Tibial nerve (tissue), 4 donors: ENCODE data around the gene ZNF346. TPM values are rescaled to one million over a fixed set of nuclear protein-coding genes. Genes with fewer than 3 reads are reported as not detected.

Experiments
- DNase-seq, 2 donors: peaks; one replicate each; pipeline ENCODE4 v3.0.0-alpha.2; 2019; ENCODE audit warnings: low spot score in 2 of 2
- H3K27ac ChIP-seq, 4 donors: fragments of 200-600 bp; sonication (generic) in 3 of 4; one replicate each; pipeline ENCODE4 v1.5.1; 2017 to 2019; ENCODE audit warnings: mild to moderate bottlenecking in 1 of 4
- H3K27me3 ChIP-seq, 2 donors: fragments of 200-600 bp; sonication (generic) in 1 of 2; one replicate each; pipeline versions ENCODE4 v1.5.1 to v1.6.0; 2017 to 2019
- H3K36me3 ChIP-seq, 3 donors: fragments of 200-600 bp; sonication (generic); one replicate each; pipeline ENCODE4 v1.5.1; 2018 to 2019
- H3K4me1 ChIP-seq, 4 donors: fragments of 200-600 bp; sonication (generic) in 3 of 4; one replicate each; pipeline ENCODE4 v1.5.1; 2017 to 2019
- H3K4me3 ChIP-seq, 4 donors: fragments of 200-600 bp; sonication (generic) in 3 of 4; one replicate each; pipeline ENCODE4 v1.5.1; 2017 to 2019; ENCODE audit warnings: mild to moderate bottlenecking in 1 of 4, moderate library complexity in 1 of 4
- H3K9me3 ChIP-seq, 4 donors: fragments of 200-600 bp; sonication (generic) in 3 of 4; one replicate each; pipeline ENCODE4 v1.5.1; 2017 to 2019
- EP300 ChIP-seq, 2 donors: sonication (generic); formaldehyde crosslinking; IDR thresholded peaks; one replicate each; pipeline ENCODE4 v1.6.1; 2017; ENCODE audit warnings: antibody characterized with exemption in 2 of 2, mild to moderate bottlenecking in 1 of 2
- POLR2A ChIP-seq, 2 donors: fragments of 450-650 bp; IDR thresholded peaks; one replicate each; pipeline ENCODE4 v1.6.1; 2017; ENCODE audit warnings: antibody characterized with exemption in 2 of 2, mild to moderate bottlenecking in 2 of 2, moderate library complexity in 2 of 2
- WGBS, 2 donors: methylation state at CpG; one replicate each; pipeline ENCODE4 v1.1.5; 2018; 5-methylcytosine and 5-hydroxymethylcytosine counted together
- total RNA-seq, 4 donors: library from RNA; depleted of rRNA; stranded (reverse); fragments of >200 nt; gene quantifications; one replicate each; pipeline ENCODE4 v1.1.0, GENCODE V29; 2016
- TF ChIP-seq, protein P1 (sequence below), 5 experiments: fragments of 200-600 bp in 3 of 5; fragments of 450-650 bp in 2 of 5; sonication (generic) in 3 of 5; IDR thresholded peaks; one replicate each; pipeline ENCODE4 v1.5.1; 2016 to 2019; ENCODE audit warnings: antibody characterized with exemption in 5 of 5, mild to moderate bottlenecking in 3 of 5, moderate library complexity in 2 of 5

The ZNF346 gene
- total RNA-seq, 4 donors from 2014 or later: 17.6 to 24.9 (median 18.8) TPM

DNA sequence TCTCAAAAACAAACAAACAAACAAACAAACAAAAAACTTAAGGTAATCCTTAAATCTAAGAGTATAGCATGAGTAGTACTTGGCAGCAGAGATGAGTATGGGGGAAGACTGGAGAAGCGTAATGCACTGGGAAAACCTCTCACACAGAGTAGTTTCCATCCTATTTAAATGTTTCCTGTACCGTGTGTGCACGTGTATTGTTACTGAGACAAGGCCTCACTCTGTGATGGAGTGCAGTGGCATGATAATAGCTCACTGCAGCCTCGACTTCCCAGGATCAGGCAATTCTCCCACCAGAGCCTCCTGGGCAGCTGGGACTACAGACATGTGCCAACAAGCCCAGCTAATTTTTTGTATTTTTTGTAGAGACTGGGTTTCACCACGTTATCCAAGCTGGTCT lies 18.8 kb upstream of the ZNF346 start:
- no peaks in the 10 kb centered on the region for H3K36me3 ChIP-seq
- H3K27me3 ChIP-seq: no peaks in the 10 kb centered on the region
- H3K4me3 ChIP-seq: no peak overlapping the region
- DNase-seq: no peak
- peaks cover 0 to 23% (median 16%) of the 10 kb centered on the region in 4 donors for H3K4me1 ChIP-seq
- WGBS, 2 donors: 64 to 69% methylated on average over 5 of the region's 5 CpGs
- H3K9me3 ChIP-seq: peaks cover 0 to 2% (median 0%) of the 10 kb centered on the region in 4 donors
- TF ChIP-seq POLR2A (IDR thresholded peaks at IDR 0.05) (no peak), EP300 (IDR thresholded peaks at IDR 0.05) (no peak)
- TF ChIP-seq, protein P1, sequence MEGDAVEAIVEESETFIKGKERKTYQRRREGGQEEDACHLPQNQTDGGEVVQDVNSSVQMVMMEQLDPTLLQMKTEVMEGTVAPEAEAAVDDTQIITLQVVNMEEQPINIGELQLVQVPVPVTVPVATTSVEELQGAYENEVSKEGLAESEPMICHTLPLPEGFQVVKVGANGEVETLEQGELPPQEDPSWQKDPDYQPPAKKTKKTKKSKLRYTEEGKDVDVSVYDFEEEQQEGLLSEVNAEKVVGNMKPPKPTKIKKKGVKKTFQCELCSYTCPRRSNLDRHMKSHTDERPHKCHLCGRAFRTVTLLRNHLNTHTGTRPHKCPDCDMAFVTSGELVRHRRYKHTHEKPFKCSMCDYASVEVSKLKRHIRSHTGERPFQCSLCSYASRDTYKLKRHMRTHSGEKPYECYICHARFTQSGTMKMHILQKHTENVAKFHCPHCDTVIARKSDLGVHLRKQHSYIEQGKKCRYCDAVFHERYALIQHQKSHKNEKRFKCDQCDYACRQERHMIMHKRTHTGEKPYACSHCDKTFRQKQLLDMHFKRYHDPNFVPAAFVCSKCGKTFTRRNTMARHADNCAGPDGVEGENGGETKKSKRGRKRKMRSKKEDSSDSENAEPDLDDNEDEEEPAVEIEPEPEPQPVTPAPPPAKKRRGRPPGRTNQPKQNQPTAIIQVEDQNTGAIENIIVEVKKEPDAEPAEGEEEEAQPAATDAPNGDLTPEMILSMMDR (IDR thresholded peaks at IDR 0.05): no peak
- no peak overlapping the region for H3K27ac ChIP-seq

DNA sequence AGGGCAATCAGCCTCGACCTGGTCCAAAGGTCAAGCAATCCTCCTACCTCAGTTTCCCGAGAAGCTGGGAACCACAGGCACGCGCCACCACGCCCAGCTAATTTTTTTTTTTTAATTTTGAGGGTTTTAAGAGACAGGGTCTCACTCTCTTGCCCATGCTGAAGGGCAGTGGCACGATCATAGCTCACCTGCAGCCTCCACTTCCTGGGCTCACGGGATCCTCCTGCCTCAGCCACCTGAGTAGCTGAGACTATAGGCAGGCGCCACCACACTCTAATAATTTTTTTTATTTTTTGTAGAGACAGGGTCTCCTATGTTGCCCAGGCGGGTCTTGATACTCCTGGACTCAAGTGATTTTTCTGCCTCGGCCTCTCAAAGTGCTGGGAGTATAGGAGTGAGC lies 17.5 kb upstream of the ZNF346 start:
- peaks cover 0 to 2% (median 0%) of the 10 kb centered on the region in 4 donors for H3K9me3 ChIP-seq
- H3K27ac ChIP-seq: no peak overlapping the region
- peak overlapping the region in 1 of 4 donors; percentile 92 for H3K4me3 ChIP-seq
- no peak for DNase-seq
- WGBS, 2 donors: 90 to 91% methylated on average over 10 of the region's 10 CpGs
- TF ChIP-seq EP300 (IDR thresholded peaks at IDR 0.05): no peak
- no peak for TF ChIP-seq POLR2A (IDR thresholded peaks at IDR 0.05)
- TF ChIP-seq, protein P1 (IDR thresholded peaks at IDR 0.05): no peak
- peaks cover 0 to 23% (median 16%) of the 10 kb centered on the region in 4 donors for H3K4me1 ChIP-seq
- no peaks in the 10 kb centered on the region for H3K27me3 ChIP-seq
- H3K36me3 ChIP-seq: no peaks in the 10 kb centered on the region

DNA sequence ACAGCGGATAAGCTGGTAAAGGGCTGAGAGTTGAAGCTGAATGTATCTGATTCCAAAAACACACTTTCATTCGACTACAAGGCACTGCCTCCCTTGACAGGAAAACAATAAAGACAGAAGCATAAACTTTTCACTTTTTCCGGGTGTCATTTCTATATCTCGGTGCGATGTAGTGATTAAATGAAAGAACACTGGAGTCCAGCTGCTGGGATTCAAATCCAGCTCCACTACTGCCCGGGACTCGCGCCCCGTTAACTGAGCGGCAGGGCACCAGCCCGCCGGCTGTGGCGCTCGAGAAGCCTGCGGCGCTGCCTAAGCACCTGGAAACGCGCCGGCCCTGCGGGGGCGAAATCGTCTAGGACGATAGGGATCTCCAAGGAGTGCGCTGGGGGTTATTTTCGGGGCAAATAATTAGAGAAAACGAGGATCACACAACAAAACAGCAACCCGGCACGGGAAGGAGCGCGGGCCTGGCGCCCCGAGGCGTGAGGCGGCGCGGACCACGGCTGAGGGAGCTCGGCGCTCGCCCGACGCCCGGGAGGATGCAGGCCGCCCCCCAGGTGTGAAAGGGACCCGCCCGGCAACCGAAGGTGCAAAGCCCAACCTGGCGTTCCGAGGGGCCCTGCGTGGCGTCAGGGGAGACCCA lies 16.8 kb upstream of the ZNF346 start:
- H3K9me3 ChIP-seq: peaks cover 0 to 2% (median 0%) of the 10 kb centered on the region in 4 donors
- no peaks in the 10 kb centered on the region for H3K36me3 ChIP-seq
- TF ChIP-seq, protein P1 (IDR thresholded peaks at IDR 0.05): peak in 4 of 5 experiments; percentile 42 to 71 (median 52)
- peak in 1 of 2 donors; percentile 17 for TF ChIP-seq EP300 (IDR thresholded peaks at IDR 0.05)
- no peak for TF ChIP-seq POLR2A (IDR thresholded peaks at IDR 0.05)
- H3K4me1 ChIP-seq: peaks cover 0 to 23% (median 16%) of the 10 kb centered on the region in 4 donors
- peak overlapping the region; percentile 71 to 92 (median 89) for H3K4me3 ChIP-seq
- peak overlapping the region; percentile 70 to 96 (median 93) for H3K27ac ChIP-seq
- 1 to 2% methylated on average over 49 to 50 of the region's 51 CpGs for WGBS, 2 donors
- H3K27me3 ChIP-seq: no peaks in the 10 kb centered on the region
- peak; percentile 45 to 49 for DNase-seq

DNA sequence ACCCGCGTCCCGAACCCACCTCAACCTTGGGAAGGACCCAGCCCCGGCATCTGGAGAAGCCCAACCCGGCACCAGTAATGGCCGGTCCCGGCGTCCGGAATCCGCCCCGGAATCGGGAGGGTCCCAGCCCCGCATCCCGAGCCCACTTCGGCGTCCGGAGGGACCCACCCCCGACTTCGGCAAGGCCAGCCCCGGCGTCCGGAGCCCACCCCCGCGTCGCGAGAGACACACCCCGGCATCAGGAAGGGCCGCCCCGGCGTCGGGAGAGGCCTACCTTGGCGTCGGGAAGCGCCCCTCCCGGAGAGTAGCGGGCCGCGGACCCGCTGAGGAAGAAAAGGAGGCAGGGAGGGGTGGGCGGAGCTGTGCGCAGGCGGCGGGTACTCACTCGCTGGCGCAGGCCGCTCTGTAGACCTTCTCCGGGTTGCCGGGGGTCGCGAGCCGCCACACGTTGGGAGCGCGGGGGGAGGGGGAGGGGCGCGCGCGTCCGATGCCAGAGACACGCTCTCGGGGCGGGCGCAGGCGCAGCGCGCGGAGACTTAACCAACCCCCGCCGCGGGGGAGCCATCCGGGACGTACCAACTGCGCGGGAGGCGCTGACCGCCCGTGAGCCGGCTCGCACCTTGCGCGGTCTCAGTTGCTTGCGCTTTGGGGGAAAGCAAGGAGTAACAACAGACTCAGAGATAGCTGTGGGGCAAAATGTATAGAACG lies 16.1 kb upstream of the ZNF346 start, which contains the start of gene UIMC1:
Gene UIMC1, minus strand, starts transcription at position 515 of the 708 bp plus-strand sequence. CDS start 24,164 bp downstream, outside the sequence.
- H3K27me3 ChIP-seq: no peaks in the 10 kb centered on the region
- WGBS, 2 donors: 0 to 3% methylated on average over 10 to 74 of the region's 83 CpGs
- peaks cover 0 to 23% (median 16%) of the 10 kb centered on the region in 4 donors for H3K4me1 ChIP-seq
- H3K4me3 ChIP-seq: peak within 1 kb of the TSS; percentile 71 to 92 (median 89)
- no peaks in the 10 kb centered on the region for H3K36me3 ChIP-seq
- H3K27ac ChIP-seq: peak within 1 kb of the TSS; percentile 70 to 96 (median 93)
- peaks cover 0 to 2% (median 0%) of the 10 kb centered on the region in 4 donors for H3K9me3 ChIP-seq
- peak; percentile 17 to 31 for TF ChIP-seq POLR2A (IDR thresholded peaks at IDR 0.05)
- peak in 1 of 2 donors; percentile 84 for TF ChIP-seq EP300 (IDR thresholded peaks at IDR 0.05)
- TF ChIP-seq, protein P1 (IDR thresholded peaks at IDR 0.05): peak in 2 of 5 experiments; percentile 5 to 34
- peak; percentile 81 to 85 for DNase-seq
